Mucosa of gallbladder (tissue), 1 donor: Measurements from ENCODE around the gene TSPAN9. TPM values are rescaled to one million over a fixed set of nuclear protein-coding genes. Genes with fewer than 3 reads are reported as not detected.

Experiments used
- DNase-seq: peaks from one replicate; pipeline ENCODE4 v3.0.0-alpha.2; 2020; ENCODE audit warnings: low spot score
- total RNA-seq: library from RNA; stranded (reverse); gene quantifications from one replicate; pipeline ENCODE4 v1.2.1, GENCODE V29; 2021
- donor health status: DM: no; HTN: no; CAD: no.

Gene TSPAN9
- total RNA-seq, 1 donor from 2014 or later, result 38.7 TPM

DNA sequence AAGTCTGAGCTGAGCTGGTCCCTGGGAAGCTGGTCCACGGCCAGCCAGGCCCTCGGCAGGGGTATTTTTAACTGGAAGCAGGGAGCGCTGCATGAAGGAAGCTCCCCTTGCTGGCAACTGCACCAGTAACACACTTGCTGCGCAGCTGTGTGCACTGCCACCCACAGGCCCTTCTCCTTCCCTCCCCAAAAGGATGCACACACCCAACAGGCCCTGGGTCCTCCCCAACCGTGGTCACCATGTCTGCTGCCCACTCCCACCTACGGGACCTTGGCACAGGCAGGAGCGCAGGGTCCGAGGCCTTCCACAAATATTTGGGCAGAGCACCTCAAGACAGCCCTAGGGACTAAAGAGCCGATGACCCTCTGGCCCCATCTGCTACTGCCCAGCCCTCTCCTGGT, 256.8 kb downstream of the TSPAN9 start:
- no peak for DNase-seq

DNA sequence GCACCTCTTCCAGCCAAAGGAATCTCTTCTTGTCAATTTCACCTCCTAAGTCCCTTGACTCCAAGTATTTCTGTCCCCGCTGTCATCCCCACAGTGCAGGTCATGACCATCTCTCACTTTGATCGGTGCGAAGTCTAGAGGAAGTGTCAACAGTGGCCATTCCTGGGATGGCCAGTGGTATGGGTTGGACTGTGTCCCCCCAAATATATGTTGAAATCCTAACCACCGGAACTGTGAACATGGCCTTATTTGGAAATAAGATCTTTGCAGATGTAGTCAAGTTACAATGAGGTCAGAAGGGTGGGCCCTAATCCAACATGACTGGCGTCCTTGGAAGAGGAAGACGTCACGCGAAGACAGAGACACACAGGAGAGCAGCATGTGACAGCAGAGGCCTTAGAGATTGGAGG, 257.9 kb downstream of the TSPAN9 start:
- no peak for DNase-seq

Other genes with a start within 250 kb of the TSPAN9 start
- 3.2 TPM for gene NRIP2, start 242.3 kb upstream of the TSPAN9 start, total RNA-seq
- gene TEX52, start 220.3 kb upstream of the TSPAN9 start, total RNA-seq, result not detected
- 2.6 TPM for gene FOXM1, start 200.2 kb upstream of the TSPAN9 start, total RNA-seq
- gene RHNO1, start 200.2 kb upstream of the TSPAN9 start, total RNA-seq, result 17.6 TPM
- gene TULP3, start 186.5 kb upstream of the TSPAN9 start, total RNA-seq, result 20.7 TPM
- gene TEAD4, start 118.0 kb upstream of the TSPAN9 start, total RNA-seq, result 5.1 TPM